Breast epithelium (tissue), 4 donors: ENCODE measurements around the gene CASQ1. TPM values are rescaled to one million over a fixed set of nuclear protein-coding genes. Genes with fewer than 3 reads are reported as not detected.

Experiments used
- DNase-seq, 2 donors: peaks; one replicate each; pipeline ENCODE4 v3.0.0-alpha.2; 2019; ENCODE audit warnings: low spot score in 2 of 2
- H3K27ac ChIP-seq, 2 donors: fragments of 200-600 bp; sonication (generic) in 1 of 2; one replicate each; pipeline ENCODE4 v1.5.1; 2016 to 2019; ENCODE audit warnings: mild to moderate bottlenecking in 1 of 2
- H3K27me3 ChIP-seq, 2 donors: fragments of 200-600 bp; sonication (generic) in 1 of 2; one replicate each; pipeline versions ENCODE4 v1.5.1 to v1.6.0; 2017 to 2019; ENCODE audit warnings: control low read depth in 1 of 2, mild to moderate bottlenecking in 1 of 2
- H3K36me3 ChIP-seq: fragments of 200-600 bp; one replicate; pipeline ENCODE4 v1.5.1; 2019
- H3K4me1 ChIP-seq, 2 donors: fragments of 200-600 bp; sonication (generic); one replicate each; pipeline ENCODE4 v1.5.1; 2016 to 2019; ENCODE audit warnings: control low read depth in 1 of 2
- H3K4me3 ChIP-seq, 3 donors: fragments of 200-600 bp; sonication (generic); 1 replicate in 2 of 3; 2 replicates in 1 of 3; pipeline ENCODE4 v1.5.1; 2016 to 2019; ENCODE audit warnings: mild to moderate bottlenecking in 3 of 3, moderate library complexity in 2 of 3
- H3K9me3 ChIP-seq, 2 donors: fragments of 200-600 bp; sonication (generic) in 1 of 2; one replicate each; pipeline ENCODE4 v1.5.1; 2016 to 2019; ENCODE audit warnings: control low read depth in 1 of 2
- POLR2A ChIP-seq: fragments of 450-650 bp; IDR thresholded peaks from one replicate; pipeline ENCODE4 v1.6.1; 2016; ENCODE audit warnings: antibody characterized with exemption, mild to moderate bottlenecking, moderate library complexity
- POLR2AphosphoS5 ChIP-seq, 3 donors: sonication (generic); formaldehyde crosslinking; IDR thresholded peaks; one replicate each; pipeline ENCODE4 v1.6.1; 2017; ENCODE audit warnings: antibody characterized with exemption in 3 of 3
- intact Hi-C: fragments of 100-400 bp; cut with DNase I; formaldehyde crosslinking; loops from one replicate; pipeline ENCODE4 v1.15.1; 2023; ENCODE audit warnings: low total_unique reads
- total RNA-seq, 3 donors: library from RNA; depleted of rRNA; stranded (reverse); fragments of >200 nt; gene quantifications; one replicate each; pipeline ENCODE4 v1.1.0, GENCODE V29; 2016
- TF ChIP-seq, protein P1 (sequence below), 3 donors: fragments of 450-650 bp; IDR thresholded peaks; one replicate each; pipeline ENCODE4 v1.5.1; 2016 to 2017; ENCODE audit warnings: antibody characterized with exemption in 3 of 3, mild to moderate bottlenecking in 3 of 3, moderate library complexity in 3 of 3

The CASQ1 gene
- total RNA-seq, 3 donors from 2014 or later = 0.59 TPM; not detected in 2

DNA sequence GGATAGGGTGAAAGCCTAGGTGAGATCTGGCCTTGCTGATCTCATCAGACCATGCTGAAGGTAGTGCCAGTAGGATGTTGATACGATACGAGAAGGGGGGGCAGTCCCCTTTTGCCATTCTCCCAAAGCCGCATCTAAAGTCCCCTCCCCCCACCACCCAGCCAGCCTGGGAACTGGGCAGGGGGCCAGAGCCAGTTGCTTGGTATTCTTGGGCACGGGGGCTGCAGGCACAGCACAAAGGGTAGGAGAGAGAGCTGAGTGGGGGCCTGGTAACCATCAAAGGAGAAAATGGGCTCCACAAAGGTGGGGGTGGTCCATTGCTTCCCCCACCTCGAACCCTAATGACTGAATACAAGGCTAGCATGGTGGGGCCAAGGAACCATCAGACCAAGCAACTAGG, 20.2 kb downstream of the CASQ1 start:
- no peak for DNase-seq
- no peaks in the 10 kb centered on the region for H3K27me3 ChIP-seq
- H3K9me3 ChIP-seq = no peaks in the 10 kb centered on the region
- H3K36me3 ChIP-seq = no peaks in the 10 kb centered on the region
- H3K4me1 ChIP-seq = peaks cover 8 to 21% of the 10 kb centered on the region in 2 donors
- H3K4me3 ChIP-seq = no peak overlapping the region
- no peak for TF ChIP-seq POLR2AphosphoS5 (IDR thresholded peaks at IDR 0.05)
- intact Hi-C loops = no loop called here
- peak overlapping the region; percentile 19 to 33 for H3K27ac ChIP-seq

DNA sequence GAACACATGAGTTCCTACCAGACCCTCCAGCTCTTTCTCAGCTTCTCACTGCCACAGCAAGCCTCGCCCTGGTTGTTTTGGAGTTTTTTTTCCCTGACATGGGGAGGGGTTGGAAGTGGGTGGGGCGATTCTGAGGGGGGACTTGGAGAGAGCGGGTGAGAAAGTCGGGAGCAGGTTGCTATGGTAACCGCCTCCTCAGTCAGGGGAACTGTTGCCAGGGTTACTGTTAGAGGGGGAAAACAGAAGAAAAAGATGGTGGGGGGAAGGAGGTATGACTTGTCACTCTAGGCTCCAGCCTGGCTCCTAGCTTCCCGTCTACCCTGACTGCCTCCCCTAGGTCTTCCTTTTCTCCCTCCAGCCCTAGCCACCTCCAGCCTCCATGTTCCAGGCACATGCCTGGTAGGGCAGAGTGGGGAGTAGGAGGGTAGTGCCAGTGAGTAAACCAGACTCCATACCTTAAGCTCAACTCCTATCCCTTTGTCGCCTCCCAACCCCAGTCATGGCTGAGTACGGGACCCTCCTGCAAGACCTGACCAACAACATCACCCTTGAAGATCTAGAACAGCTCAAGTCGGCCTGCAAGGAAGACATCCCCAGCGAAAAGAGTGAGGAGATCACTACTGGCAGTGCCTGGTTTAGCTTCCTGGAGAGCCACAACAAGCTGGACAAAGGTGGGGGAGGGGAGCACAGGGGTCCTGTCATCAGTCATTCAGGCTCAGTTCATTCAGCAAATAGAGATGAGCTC, 20.8 kb downstream of the CASQ1 start:
- DNase-seq = no peak
- no peak overlapping the region for H3K4me3 ChIP-seq
- H3K4me1 ChIP-seq = peaks cover 8 to 19% of the 10 kb centered on the region in 2 donors
- TF ChIP-seq, protein P1, sequence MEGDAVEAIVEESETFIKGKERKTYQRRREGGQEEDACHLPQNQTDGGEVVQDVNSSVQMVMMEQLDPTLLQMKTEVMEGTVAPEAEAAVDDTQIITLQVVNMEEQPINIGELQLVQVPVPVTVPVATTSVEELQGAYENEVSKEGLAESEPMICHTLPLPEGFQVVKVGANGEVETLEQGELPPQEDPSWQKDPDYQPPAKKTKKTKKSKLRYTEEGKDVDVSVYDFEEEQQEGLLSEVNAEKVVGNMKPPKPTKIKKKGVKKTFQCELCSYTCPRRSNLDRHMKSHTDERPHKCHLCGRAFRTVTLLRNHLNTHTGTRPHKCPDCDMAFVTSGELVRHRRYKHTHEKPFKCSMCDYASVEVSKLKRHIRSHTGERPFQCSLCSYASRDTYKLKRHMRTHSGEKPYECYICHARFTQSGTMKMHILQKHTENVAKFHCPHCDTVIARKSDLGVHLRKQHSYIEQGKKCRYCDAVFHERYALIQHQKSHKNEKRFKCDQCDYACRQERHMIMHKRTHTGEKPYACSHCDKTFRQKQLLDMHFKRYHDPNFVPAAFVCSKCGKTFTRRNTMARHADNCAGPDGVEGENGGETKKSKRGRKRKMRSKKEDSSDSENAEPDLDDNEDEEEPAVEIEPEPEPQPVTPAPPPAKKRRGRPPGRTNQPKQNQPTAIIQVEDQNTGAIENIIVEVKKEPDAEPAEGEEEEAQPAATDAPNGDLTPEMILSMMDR (IDR thresholded peaks at IDR 0.05) = no peak
- no peaks in the 10 kb centered on the region for H3K36me3 ChIP-seq
- H3K9me3 ChIP-seq = no peaks in the 10 kb centered on the region
- peak overlapping the region; percentile 19 to 33 for H3K27ac ChIP-seq
- intact Hi-C loops = no loop called here
- no peaks in the 10 kb centered on the region for H3K27me3 ChIP-seq

DNA sequence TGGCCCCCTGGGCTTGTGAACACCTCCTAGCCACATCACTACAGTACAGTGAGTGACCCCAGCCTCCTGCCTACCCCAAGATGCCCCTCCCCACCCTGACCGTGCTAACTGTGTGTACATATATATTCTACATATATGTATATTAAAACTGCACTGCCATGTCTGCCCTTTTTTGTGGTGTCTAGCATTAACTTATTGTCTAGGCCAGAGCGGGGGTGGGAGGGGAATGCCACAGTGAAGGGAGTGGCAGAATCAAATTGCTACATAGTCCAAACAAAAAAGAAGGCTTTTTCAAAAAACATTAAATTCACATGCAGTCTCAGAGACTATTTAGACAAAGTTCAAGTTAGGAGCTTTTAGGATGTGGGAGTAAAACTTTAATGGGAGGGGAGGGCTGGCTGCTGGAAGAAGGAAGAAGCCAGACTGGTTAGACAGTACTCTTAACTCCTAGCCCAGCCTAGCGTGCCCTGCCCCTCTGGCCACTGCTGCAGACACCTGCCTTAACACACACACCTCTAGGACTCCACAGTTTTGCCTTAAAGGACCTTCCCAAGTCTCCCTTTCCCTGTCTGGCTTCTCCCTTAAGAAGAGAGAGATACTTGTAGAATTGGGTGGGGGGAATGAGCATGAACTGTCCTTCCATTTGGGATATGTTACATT, 24.2 kb downstream of the CASQ1 start:
- Histone ChIP-seq H3K9me3 (no peaks in the 10 kb centered on the region), H3K27ac (peak overlapping the region in 1 of 2 donors; percentile 8), H3K36me3 (no peaks in the 10 kb centered on the region), H3K27me3 (no peaks in the 10 kb centered on the region), H3K4me1 (peaks cover 5 to 9% of the 10 kb centered on the region in 2 donors), H3K4me3 (no peak overlapping the region)
- intact Hi-C loops = no loop called here
- TF ChIP-seq, protein P1 (IDR thresholded peaks at IDR 0.05) = no peak
- no peak for TF ChIP-seq POLR2AphosphoS5 (IDR thresholded peaks at IDR 0.05)
- TF ChIP-seq POLR2A = no peak
- DNase-seq = no peak

DNA sequence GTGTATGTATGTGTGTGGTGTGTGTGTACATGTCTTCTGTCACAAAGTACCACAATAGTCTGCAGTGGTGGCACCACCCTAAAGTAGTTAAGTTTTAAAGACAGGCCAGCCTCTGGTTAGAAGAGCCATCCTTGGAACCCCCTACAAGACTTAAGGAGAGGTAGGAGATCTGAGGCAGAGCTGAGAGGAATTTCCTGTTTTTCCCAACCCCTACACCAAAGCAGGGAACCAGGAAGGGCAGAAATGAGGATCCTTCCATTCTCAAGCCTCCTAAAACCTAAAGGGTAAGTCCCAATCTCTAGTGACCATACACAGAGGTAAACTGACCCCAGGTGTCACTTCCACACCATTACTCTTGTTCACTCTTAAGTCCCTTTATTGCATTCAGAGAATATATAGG, 25.9 kb downstream of the CASQ1 start:
- H3K9me3 ChIP-seq = no peaks in the 10 kb centered on the region
- no peak overlapping the region for H3K4me3 ChIP-seq
- peak overlapping the region in 1 of 2 donors; percentile 9 for H3K27ac ChIP-seq
- H3K4me1 ChIP-seq = peaks cover 0 to 5% of the 10 kb centered on the region in 2 donors
- DNase-seq = no peak
- H3K27me3 ChIP-seq = no peaks in the 10 kb centered on the region
- TF ChIP-seq, protein P1 (IDR thresholded peaks at IDR 0.05) = no peak
- TF ChIP-seq POLR2AphosphoS5 (IDR thresholded peaks at IDR 0.05) = no peak
- TF ChIP-seq POLR2A = no peak
- intact Hi-C loops = no loop called here
- H3K36me3 ChIP-seq = no peaks in the 10 kb centered on the region

DNA sequence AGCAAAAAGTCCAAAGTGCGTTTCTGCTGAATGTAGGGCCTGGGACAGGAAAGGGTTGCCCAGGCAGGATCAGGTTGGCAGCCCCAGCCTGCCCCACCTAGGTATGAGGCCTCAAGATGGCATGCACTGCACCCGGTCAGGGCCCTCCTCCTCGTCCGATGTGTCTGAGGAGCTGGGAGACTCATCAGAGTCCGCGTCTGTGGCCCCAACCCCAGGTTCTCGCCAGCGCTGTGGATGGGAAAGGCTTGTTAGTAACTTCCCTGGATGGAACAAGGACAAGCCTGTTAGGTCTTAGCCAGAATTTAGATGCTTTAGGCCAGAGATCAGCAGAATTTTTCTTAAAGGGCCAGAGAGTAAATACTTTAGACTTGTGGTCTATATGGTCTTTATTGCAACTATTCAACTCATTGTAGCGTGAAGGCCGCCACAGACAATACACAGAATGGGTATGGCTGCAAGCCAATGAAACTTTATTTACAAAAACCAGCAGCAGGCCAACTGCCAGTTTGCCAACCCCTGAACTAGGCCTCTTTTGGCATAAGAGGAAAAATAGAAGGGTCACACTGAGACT, 27.2 kb downstream of the CASQ1 start:
- H3K9me3 ChIP-seq = no peaks in the 10 kb centered on the region
- H3K4me1 ChIP-seq = peaks cover 0 to 5% of the 10 kb centered on the region in 2 donors
- intact Hi-C loops = no loop called here
- no peak for DNase-seq
- no peaks in the 10 kb centered on the region for H3K27me3 ChIP-seq
- TF ChIP-seq, protein P1 (IDR thresholded peaks at IDR 0.05) = no peak
- TF ChIP-seq POLR2AphosphoS5 (IDR thresholded peaks at IDR 0.05) = no peak
- no peak for TF ChIP-seq POLR2A
- peak overlapping the region; percentile 65 to 78 for H3K27ac ChIP-seq
- H3K36me3 ChIP-seq = no peaks in the 10 kb centered on the region
- no peak overlapping the region for H3K4me3 ChIP-seq
